A673 (cell line): ENCODE results near the gene ALDH1L1.

ENCODE experiments used
- CTCF ChIP-seq: fragments of 300-800, 200-600 bp; sonication (generic); conservative IDR thresholded peaks from 2 replicates; pipeline ENCODE4 v1.5.1; 2017; ENCODE audit warnings: low read depth, mild to moderate bottlenecking, antibody characterized with exemption, low read length, moderate library complexity, mixed read lengths
- EZH2 ChIP-seq: fragments of 200-600 bp; sonication (generic); IDR thresholded peaks from 2 replicates; pipeline ENCODE4 v1.6.1; 2017; ENCODE audit warnings: borderline replicate concordance, low read depth, mild to moderate bottlenecking, mixed read lengths, antibody characterized with exemption, low read length; ENCODE audit not compliant: poor library complexity, severe bottlenecking

- TF ChIP-seq CTCF (no peak), EZH2 (no peak)
Observed at GRCh38 chr3:126152901-126153694, 27.3 kb downstream of the ALDH1L1 start.
